Keratinocyte (primary cell): Measurements from ENCODE around the gene YIPF1. TPM values are rescaled to one million over a fixed set of nuclear protein-coding genes. Genes with fewer than 3 reads are reported as not detected.

ENCODE experiments used
- DNase-seq: peaks from one replicate; pipeline ENCODE4 v3.0.0-alpha.2; 2011; ENCODE audit warnings: low read depth, missing footprints, low spot score
- FAIRE-seq: peaks from 2 replicates; lab custom pipeline; 2011; peaks lifted over from hg19 to GRCh38; lab: Jason Lieb, UNC
- H2AFZ ChIP-seq: 2 replicates; pipeline ENCODE4 v1.6.0; 2012; ENCODE audit warnings: low read length, control low read depth, inconsistent platforms; ENCODE audit not compliant: control insufficient read depth
- H3K27ac ChIP-seq: 2 replicates; pipeline ENCODE4 v1.5.1; 2011; ENCODE audit warnings: low read length; ENCODE audit not compliant: control insufficient read depth, insufficient read depth
- H3K27me3 ChIP-seq: 3 replicates; pipeline ENCODE4 v1.6.0; 2011; ENCODE audit warnings: low read length; ENCODE audit not compliant: control insufficient read depth, insufficient read depth; ENCODE audit errors: extremely low read depth
- H3K36me3 ChIP-seq, 2 experiments: 2 replicates in 1 of 2; 3 replicates in 1 of 2; pipeline ENCODE4 v1.5.1; 2011; ENCODE audit warnings: low read length in 2 of 2, mild to moderate bottlenecking in 1 of 2; ENCODE audit not compliant: control insufficient read depth in 2 of 2, insufficient read depth in 2 of 2; ENCODE audit errors: extremely low read depth in 1 of 2
- H3K4me1 ChIP-seq: 3 replicates; pipeline ENCODE4 v1.5.1; 2011; ENCODE audit warnings: low read length; ENCODE audit not compliant: control insufficient read depth, insufficient read depth; ENCODE audit errors: extremely low read depth
- H3K4me2 ChIP-seq: 3 replicates; pipeline ENCODE4 v1.6.0; 2011; ENCODE audit warnings: low read depth, low read length; ENCODE audit not compliant: control insufficient read depth, insufficient read depth; ENCODE audit errors: extremely low read depth
- H3K4me3 ChIP-seq, 3 experiments: fragments of 200-600 bp in 1 of 3; sonication (generic) in 1 of 3; 2 replicates in 2 of 3; 3 replicates in 1 of 3; pipeline ENCODE4 v1.5.1; 2011 to 2016; ENCODE audit warnings: low read length in 3 of 3, mild to moderate bottlenecking in 3 of 3, control low read depth in 2 of 3, inconsistent platforms in 1 of 3, low read depth in 1 of 3, mixed read lengths in 1 of 3, mixed run types in 1 of 3, moderate library complexity in 1 of 3; ENCODE audit not compliant: control insufficient read depth in 2 of 3, insufficient read depth in 2 of 3; ENCODE audit errors: extremely low read depth in 1 of 3
- H3K79me2 ChIP-seq: 2 replicates; pipeline ENCODE4 v1.6.0; 2012; ENCODE audit warnings: low read length; ENCODE audit not compliant: control insufficient read depth, insufficient read depth
- H3K9ac ChIP-seq: 3 replicates; pipeline ENCODE4 v1.6.0; 2011; ENCODE audit warnings: low read length; ENCODE audit not compliant: control insufficient read depth, insufficient read depth; ENCODE audit errors: extremely low read depth
- H3K9me1 ChIP-seq: 3 replicates; pipeline ENCODE4 v1.6.0; 2011; ENCODE audit warnings: low read length; ENCODE audit not compliant: control insufficient read depth, insufficient read depth; ENCODE audit errors: extremely low read depth
- H3K9me3 ChIP-seq: 2 replicates; pipeline ENCODE4 v1.5.1; 2012; ENCODE audit warnings: low read depth, low read length; ENCODE audit not compliant: control insufficient read depth
- H4K20me1 ChIP-seq: 3 replicates; pipeline ENCODE4 v1.6.0; 2011; ENCODE audit warnings: low read length; ENCODE audit not compliant: control insufficient read depth, insufficient read depth; ENCODE audit errors: extremely low read depth
- EZH2 ChIP-seq: IDR thresholded peaks from one replicate; pipeline ENCODE4 v1.6.1; 2012; ENCODE audit warnings: inconsistent platforms, mild to moderate bottlenecking, low read length, moderate library complexity
- dilution Hi-C: fragments of 300-500 bp; cut with MboI; formaldehyde crosslinking; loops from one replicate; pipeline ENCODE4 v1.7.0; 2020; ENCODE audit warnings: low sequenced_read_pairs; ENCODE audit not compliant: extremely low pct_ligation_motif_present
- polyA plus RNA-seq, 5 experiments: library from polyadenylated mRNA; depleted of rRNA in 3 of 5; stranded (reverse) in 3 of 5; stranded (forward) in 1 of 5; unstranded in 1 of 5; fragments of >200 nt; gene quantifications; 1 replicate in 1 of 5; 2 replicates in 3 of 5; 3 replicates in 1 of 5; pipeline versions ENCODE4 v1.2.1 to v1.2.3, GENCODE V29; 2011 to 2012; ENCODE audit warnings: missing spikeins in 2 of 5, low read depth in 1 of 5, low replicate concordance in 1 of 5
- TF ChIP-seq, protein P1 (sequence below), 3 experiments: IDR thresholded peaks in 1 of 3; conservative IDR thresholded peaks in 1 of 3; optimal IDR thresholded peaks in 1 of 3; 2 replicates in 2 of 3; 3 replicates in 1 of 3; pipeline versions ENCODE3 to v1.5.1; 2011; ENCODE audit warnings: low read length in 3 of 3, mild to moderate bottlenecking in 3 of 3, moderate library complexity in 2 of 3, control low read depth in 1 of 3, inconsistent platforms in 1 of 3; ENCODE audit not compliant: insufficient read depth in 2 of 3; ENCODE audit errors: extremely low read depth in 1 of 3

Gene YIPF1
- polyA plus RNA-seq, 1 donor (not counting 4 experiments of a cell fraction or from before 2014, with no cell fraction given), result 43.3 TPM

DNA sequence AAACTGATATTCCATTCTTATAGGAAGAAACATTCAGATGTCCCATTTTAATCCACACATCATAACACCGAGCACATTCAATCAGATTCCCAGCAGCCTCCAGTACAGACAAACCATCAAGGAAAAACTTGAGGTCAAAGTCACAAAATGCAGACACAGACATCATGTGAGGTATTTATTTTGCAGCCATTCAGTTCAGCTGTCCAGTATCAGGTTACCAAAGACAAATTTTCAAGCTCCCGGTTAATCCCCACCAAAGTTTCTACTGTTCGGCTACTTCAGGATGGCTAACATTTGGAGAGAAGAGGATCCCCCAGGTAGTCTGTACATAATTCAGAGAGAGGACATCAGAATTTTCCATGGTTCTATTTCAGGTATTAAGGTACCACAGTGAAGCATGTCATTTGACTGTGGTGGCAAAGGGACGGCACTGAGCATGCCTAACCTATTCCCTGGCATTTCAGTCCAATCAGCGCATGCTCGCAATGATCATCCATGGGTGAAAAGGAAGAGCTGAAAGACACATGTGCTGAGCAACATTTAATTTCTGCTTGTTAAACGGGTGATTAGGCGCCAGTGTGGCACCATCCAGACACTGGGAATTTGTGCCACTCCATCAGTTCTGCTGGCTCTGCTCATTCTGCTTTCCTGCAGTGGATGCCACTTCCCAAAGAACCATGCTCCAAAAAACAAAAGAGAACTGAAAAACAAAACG lies 37.9 kb downstream of the YIPF1 start:
- dilution Hi-C loops, result no loop called here
- no peak overlapping the region for H3K4me2 ChIP-seq

DNA sequence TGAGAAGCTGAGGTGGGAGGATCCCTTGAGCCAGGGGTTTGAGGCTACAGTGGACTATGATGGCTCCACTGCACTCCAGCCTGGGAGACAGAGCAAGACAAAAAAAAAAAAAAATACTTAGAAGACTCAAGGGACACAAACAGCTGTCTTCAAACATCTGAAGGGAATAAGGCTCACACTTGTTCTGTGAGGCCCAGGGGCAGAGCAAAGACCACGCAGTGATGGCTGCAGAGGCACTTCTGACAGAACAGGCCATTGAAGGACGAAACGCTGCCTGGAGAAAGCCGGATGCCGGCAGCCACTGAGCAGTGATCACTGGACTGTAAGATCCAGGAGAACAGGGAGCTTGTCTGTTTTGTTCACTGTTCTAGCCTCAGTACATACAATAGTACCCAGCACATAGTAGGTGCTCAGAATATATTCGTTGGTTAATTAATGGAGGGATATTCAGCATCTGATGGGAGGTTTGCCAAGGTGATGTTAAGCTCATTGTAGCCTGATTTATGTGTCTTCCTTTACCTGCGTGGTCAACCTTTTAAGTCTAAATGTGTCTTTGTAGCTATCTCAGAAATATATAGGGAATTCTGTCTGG lies 39.4 kb downstream of the YIPF1 start:
- Histone ChIP-seq H3K9ac (no peak overlapping the region), H3K9me1 (no peaks in the 10 kb centered on the region), H4K20me1 (no peaks in the 10 kb centered on the region), H3K4me1 (no peaks in the 10 kb centered on the region), H3K4me2 (no peak overlapping the region), H3K36me3 (peaks cover 3 to 11% of the 10 kb centered on the region in 2 experiments), H3K79me2 (no peaks in the 10 kb centered on the region), H3K27ac (no peak overlapping the region), H3K27me3 (no peaks in the 10 kb centered on the region), H3K9me3 (no peaks in the 10 kb centered on the region), H2AFZ (no peak overlapping the region), H3K4me3 (no peak overlapping the region)
- no peak for FAIRE-seq
- TF ChIP-seq, protein P1, sequence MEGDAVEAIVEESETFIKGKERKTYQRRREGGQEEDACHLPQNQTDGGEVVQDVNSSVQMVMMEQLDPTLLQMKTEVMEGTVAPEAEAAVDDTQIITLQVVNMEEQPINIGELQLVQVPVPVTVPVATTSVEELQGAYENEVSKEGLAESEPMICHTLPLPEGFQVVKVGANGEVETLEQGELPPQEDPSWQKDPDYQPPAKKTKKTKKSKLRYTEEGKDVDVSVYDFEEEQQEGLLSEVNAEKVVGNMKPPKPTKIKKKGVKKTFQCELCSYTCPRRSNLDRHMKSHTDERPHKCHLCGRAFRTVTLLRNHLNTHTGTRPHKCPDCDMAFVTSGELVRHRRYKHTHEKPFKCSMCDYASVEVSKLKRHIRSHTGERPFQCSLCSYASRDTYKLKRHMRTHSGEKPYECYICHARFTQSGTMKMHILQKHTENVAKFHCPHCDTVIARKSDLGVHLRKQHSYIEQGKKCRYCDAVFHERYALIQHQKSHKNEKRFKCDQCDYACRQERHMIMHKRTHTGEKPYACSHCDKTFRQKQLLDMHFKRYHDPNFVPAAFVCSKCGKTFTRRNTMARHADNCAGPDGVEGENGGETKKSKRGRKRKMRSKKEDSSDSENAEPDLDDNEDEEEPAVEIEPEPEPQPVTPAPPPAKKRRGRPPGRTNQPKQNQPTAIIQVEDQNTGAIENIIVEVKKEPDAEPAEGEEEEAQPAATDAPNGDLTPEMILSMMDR (optimal IDR thresholded peaks at IDR 0.05 in 1 of 3, IDR thresholded peaks at IDR 0.05 in 1 of 3, conservative IDR thresholded peaks at IDR 0.05 in 1 of 3; ENCODE audit: extremely low read depth in 1 of 3, insufficient read depth in 2 of 3, low read length in 3 of 3), result no peak
- TF ChIP-seq EZH2, result no peak
- dilution Hi-C loops, result no loop called here
- no peak for DNase-seq

More for the DNA sequence above, 37.9 kb downstream of the YIPF1 start:
- DNase-seq, result no peak
- no peaks in the 10 kb centered on the region for H3K27me3 ChIP-seq
- no peak overlapping the region for H3K27ac ChIP-seq
- no peak for TF ChIP-seq EZH2
- TF ChIP-seq, protein P1 (optimal IDR thresholded peaks at IDR 0.05 in 1 of 3, IDR thresholded peaks at IDR 0.05 in 1 of 3, conservative IDR thresholded peaks at IDR 0.05 in 1 of 3; ENCODE audit: extremely low read depth in 1 of 3, insufficient read depth in 2 of 3, low read length in 3 of 3), result no peak
- no peaks in the 10 kb centered on the region for H3K79me2 ChIP-seq
- peaks cover 5 to 18% of the 10 kb centered on the region in 2 experiments for H3K36me3 ChIP-seq
- no peaks in the 10 kb centered on the region for H3K9me3 ChIP-seq
- no peak for FAIRE-seq
- no peaks in the 10 kb centered on the region for H3K4me1 ChIP-seq
- H3K4me3 ChIP-seq, result no peak overlapping the region
- no peaks in the 10 kb centered on the region for H3K9me1 ChIP-seq
- no peak overlapping the region for H3K9ac ChIP-seq
- H4K20me1 ChIP-seq, result no peaks in the 10 kb centered on the region
- no peak overlapping the region for H2AFZ ChIP-seq
